Calu3 (cell line): Measurements from ENCODE around the gene DCP1B. TPM values are rescaled to one million over a fixed set of nuclear protein-coding genes. Genes with fewer than 3 reads are reported as not detected.

Experiments used
- BruUV-seq: library from RNA; stranded (reverse); fragments of 400-500 nt; replicated peaks from 2 replicates; lab custom pipeline; 2021; lab: Mats Ljungman, UMichigan
- CTCF ChIA-PET: fragments of 300-600 bp; sonication (Branson Sonifier 250); formaldehyde crosslinking; loops from one replicate; lab custom pipeline; 2022; ENCODE audit warnings: antibody characterized with exemption; lab: Charles Lee
- DNase-seq: peaks from one replicate; pipeline ENCODE4 v3.0.0; 2022
- H3K27ac Mint-ChIP-seq: one replicate; pipeline ENCODE4 v1.8.0; 2022; ENCODE audit warnings: mixed read lengths; ENCODE audit not compliant: unreplicated experiment
- H3K27me3 Mint-ChIP-seq: one replicate; pipeline ENCODE4 v1.8.0; 2022; ENCODE audit warnings: mixed read lengths; ENCODE audit not compliant: unreplicated experiment
- H3K36me3 Mint-ChIP-seq: one replicate; pipeline ENCODE4 v1.8.0; 2022; ENCODE audit warnings: mild to moderate bottlenecking, moderate library complexity, mixed read lengths; ENCODE audit not compliant: insufficient read depth, unreplicated experiment
- H3K4me1 Mint-ChIP-seq: one replicate; pipeline ENCODE4 v1.8.0; 2022; ENCODE audit warnings: mild to moderate bottlenecking, low read depth, mixed read lengths; ENCODE audit not compliant: unreplicated experiment
- H3K4me3 Mint-ChIP-seq: one replicate; pipeline ENCODE4 v1.8.0; 2022; ENCODE audit warnings: mild to moderate bottlenecking, low read depth, moderate library complexity, mixed read lengths; ENCODE audit not compliant: unreplicated experiment
- H3K9me3 Mint-ChIP-seq: one replicate; pipeline ENCODE4 v1.8.0; 2022; ENCODE audit warnings: low read depth, mixed read lengths; ENCODE audit not compliant: unreplicated experiment
- intact Hi-C: fragments of 100-400 bp; cut with micrococcal nuclease; formaldehyde crosslinking; loops from one replicate; pipeline ENCODE4 v1.10.0; 2022; ENCODE audit not compliant: unreplicated experiment
- total RNA-seq: library from RNA; stranded (reverse); gene quantifications from 2 replicates; pipeline ENCODE4 v1.2.3, GENCODE V29; 2022
- TF ChIP-seq, protein P1 (sequence below): fragments of 200-600 bp; IDR thresholded peaks from one replicate; pipeline ENCODE4 v1.8.0; 2022; ENCODE audit warnings: antibody characterized with exemption; ENCODE audit not compliant: unreplicated experiment

The DCP1B gene
- total RNA-seq, 1 experiment from 2014 or later, result 6.3 TPM

GRCh38 chr12:1918081-1918883, 86.0 kb downstream of the DCP1B start, which contains the start of gene CACNA2D4:
Gene CACNA2D4, minus strand, starts transcription at chr12:1918652. Its CDS starts 179 bp downstream, at chr12:1918473.
- H3K4me3 Mint-ChIP-seq, result no peak within 1 kb of the TSS
- intact Hi-C loops, result no loop called here
- no peaks in the 10 kb centered on the region for H3K9me3 Mint-ChIP-seq
- CTCF ChIA-PET, result no interaction called here
- H3K4me1 Mint-ChIP-seq, result no peaks in the 10 kb centered on the region
- H3K36me3 Mint-ChIP-seq, result no peaks in the 10 kb centered on the region
- no peak for DNase-seq
- TF ChIP-seq, protein P1, sequence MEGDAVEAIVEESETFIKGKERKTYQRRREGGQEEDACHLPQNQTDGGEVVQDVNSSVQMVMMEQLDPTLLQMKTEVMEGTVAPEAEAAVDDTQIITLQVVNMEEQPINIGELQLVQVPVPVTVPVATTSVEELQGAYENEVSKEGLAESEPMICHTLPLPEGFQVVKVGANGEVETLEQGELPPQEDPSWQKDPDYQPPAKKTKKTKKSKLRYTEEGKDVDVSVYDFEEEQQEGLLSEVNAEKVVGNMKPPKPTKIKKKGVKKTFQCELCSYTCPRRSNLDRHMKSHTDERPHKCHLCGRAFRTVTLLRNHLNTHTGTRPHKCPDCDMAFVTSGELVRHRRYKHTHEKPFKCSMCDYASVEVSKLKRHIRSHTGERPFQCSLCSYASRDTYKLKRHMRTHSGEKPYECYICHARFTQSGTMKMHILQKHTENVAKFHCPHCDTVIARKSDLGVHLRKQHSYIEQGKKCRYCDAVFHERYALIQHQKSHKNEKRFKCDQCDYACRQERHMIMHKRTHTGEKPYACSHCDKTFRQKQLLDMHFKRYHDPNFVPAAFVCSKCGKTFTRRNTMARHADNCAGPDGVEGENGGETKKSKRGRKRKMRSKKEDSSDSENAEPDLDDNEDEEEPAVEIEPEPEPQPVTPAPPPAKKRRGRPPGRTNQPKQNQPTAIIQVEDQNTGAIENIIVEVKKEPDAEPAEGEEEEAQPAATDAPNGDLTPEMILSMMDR, result no peak
- no TSS peak for BruUV-seq
- peaks cover 82% of the 10 kb centered on the region for H3K27me3 Mint-ChIP-seq
- no peak within 1 kb of the TSS for H3K27ac Mint-ChIP-seq

DNA sequence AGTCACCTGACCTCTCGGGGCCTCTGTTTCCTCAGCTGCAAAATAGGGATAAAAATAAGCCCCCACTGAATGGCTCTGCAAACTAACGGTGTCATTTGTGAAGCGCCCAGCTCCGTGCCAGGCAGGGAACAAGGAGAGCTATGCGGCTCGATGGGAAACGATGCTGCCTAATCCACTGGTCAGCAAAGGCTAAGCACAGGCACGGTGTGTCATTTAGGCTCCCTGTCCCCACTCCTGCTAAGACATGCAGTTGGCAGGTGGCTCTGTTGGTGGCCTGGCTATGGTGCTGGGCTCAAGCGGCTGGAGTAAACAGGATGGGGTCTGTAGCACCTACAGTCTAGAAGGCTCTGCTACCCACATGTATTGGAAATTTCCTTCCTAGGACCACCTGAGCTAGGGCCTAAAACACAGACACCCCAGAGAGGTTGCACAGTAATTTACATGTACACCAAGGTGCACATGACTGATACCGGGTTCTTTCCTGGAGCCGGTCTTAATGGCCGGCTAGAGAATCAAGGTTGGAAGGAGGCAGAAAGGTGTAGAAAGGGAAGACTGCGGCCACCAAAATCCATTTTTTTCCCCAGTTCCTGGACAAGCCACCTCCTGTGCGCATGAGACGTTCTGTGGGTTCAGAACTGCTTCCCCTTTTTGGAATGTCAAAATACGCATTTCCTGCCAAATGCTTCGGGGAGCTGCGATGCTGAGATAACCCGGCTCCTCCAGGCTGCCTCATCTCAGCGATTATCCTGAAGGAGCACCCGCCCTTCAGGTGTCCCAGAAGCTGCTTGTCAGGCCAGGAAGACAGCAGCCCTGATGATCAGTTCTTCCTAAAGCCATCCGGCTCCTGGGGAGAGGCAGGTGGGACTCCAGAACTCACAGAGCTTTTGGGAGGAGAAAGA, 86.8 kb downstream of the DCP1B start:
- BruUV-seq, result no TSS peak
- Mint-ChIP-seq H3K27ac (no peak overlapping the region), H3K4me3 (no peak overlapping the region), H3K36me3 (no peaks in the 10 kb centered on the region), H3K27me3 (peaks cover 74% of the 10 kb centered on the region), H3K9me3 (no peaks in the 10 kb centered on the region), H3K4me1 (no peaks in the 10 kb centered on the region)
- no peak for DNase-seq
- intact Hi-C loops, result no loop called here
- CTCF ChIA-PET, result no interaction called here
- TF ChIP-seq, protein P1, result no peak

DNA sequence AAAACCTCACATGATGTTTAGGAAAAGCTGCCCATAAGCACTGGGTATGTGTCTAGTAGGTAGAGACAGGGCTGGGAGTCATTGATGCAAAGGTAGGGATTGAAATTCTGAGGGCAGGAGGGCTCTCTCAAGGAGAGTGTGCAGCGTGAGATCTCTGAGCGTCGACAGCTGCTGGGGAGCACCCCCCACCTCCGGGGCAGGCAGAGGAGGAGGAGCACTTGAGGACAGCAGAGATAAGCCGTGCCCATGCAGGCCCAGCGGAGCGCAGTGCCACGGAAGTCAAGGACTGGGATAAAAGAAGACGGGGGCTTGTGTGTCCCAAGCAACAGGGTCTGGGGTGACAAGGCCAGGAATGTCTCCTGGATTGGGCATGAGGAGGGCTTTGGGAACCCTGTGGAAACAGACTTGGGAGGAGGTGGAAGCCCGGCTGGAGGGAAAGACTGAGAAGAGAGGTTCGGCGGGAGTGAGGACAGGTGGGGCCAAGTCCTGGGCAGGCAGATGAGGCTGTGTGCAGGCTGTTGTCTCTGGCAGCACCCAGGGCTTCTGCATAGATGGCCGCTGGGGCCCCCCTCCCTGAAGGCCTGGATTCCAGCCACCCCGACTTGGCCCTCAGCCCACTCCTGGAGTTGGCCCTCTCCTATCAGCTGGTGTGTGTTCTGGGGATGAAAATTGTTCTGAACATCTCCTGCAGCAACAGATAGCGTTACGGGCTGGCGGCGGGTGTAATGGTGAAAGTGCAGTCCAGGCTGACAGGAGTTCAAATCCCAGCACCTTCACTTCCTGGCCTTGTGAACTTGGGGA, 87.7 kb downstream of the DCP1B start:
- intact Hi-C loops, result no loop called here
- CTCF ChIA-PET, result no interaction called here

More for the DNA sequence above, 87.7 kb downstream of the DCP1B start:
- Mint-ChIP-seq H3K27me3 (peaks cover 74% of the 10 kb centered on the region), H3K4me3 (no peak overlapping the region), H3K27ac (no peak overlapping the region), H3K4me1 (no peaks in the 10 kb centered on the region), H3K9me3 (no peaks in the 10 kb centered on the region), H3K36me3 (no peaks in the 10 kb centered on the region)
- TF ChIP-seq, protein P1, result no peak
- BruUV-seq, result no TSS peak
- DNase-seq, result no peak
